ENCODE results near the gene LZTS3. TPM values are rescaled to one million over a fixed set of nuclear protein-coding genes. Genes with fewer than 3 reads are reported as not detected.

The LZTS3 gene
- total and polyA plus RNA-seq, 2 of the 13 experiments (the other 11 are each of a cell fraction or from before 2014, with no cell fraction given), result 10.1 to 31.3 TPM

DNA sequence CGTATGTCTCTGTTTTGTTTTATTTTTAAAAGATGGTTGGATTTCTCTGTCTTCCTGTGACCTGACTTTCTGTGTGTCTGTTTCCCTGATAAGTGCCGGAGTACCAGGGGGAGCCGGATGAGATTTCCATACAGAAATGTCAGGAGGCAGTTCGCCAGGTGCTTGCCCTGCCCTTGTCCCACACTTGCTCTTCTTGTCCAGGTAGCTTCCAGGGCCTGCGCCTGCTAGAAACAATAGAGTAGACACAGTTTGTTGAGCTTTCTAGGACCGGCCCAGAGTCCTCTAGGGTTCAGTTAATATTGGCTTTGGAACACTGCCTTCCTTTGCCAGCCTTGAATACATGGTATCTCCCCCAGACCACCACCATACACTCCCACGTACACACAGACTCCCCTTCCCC lies 39.9 kb upstream of the LZTS3 start:
- Histone ChIP-seq H3K4me2 (ENCODE audit: low read depth, low read length) (no peak overlapping the region), H3K4me3 (replicated peaks in 1 of 3; ENCODE audit: insufficient read depth in 1 of 3, low read depth in 2 of 3, low read length in 3 of 3) (no peak overlapping the region), H4K20me1 (ENCODE audit: insufficient read depth, low read length) (no peaks in the 10 kb centered on the region), H3K9ac (ENCODE audit: insufficient read depth, low read depth, low read length) (no peak overlapping the region), H3K9me3 (ENCODE audit: low read length) (no peaks in the 10 kb centered on the region), H3K4me1 (ENCODE audit: insufficient read depth, low read length) (peaks cover 28% of the 10 kb centered on the region), H3K79me2 (ENCODE audit: insufficient read depth, low read length) (peaks cover 40% of the 10 kb centered on the region), H2AFZ (ENCODE audit: low read length) (no peak overlapping the region), H3K36me3 (replicated peaks in 1 of 2; ENCODE audit: control insufficient read depth in 1 of 2, insufficient read depth in 2 of 2, low read length in 2 of 2) (peaks cover 20 to 32% of the 10 kb centered on the region in 2 experiments), H3K27ac (ENCODE audit: extremely low read length, insufficient read depth, low read length) (no peak overlapping the region), H3K27me3 (ENCODE audit: control insufficient read depth in 1 of 2, insufficient read depth in 2 of 2, low read length in 2 of 2) (peaks cover 0 to 6% of the 10 kb centered on the region in 2 experiments; a peak in 1 of 5 replicates)
- no peak for FAIRE-seq
- POLR2A ChIA-PET, result interaction anchor here (1.0 to 9.7 kb wide), 3 partner anchors 9 to 35 kb away, joined by 3 to 149 read pairs (median 6); no protein-coding TSS in a partner anchor
- in situ Hi-C loops (cut with HindIII; ENCODE audit: extremely low pct_ligation_motif_present, low pct_unique_long_range_greater_than_20kb), result no loop called here
- intact Hi-C loops (cut with micrococcal nuclease; ENCODE audit: unreplicated experiment), result no loop called here
- TF ChIP-seq, protein P1, sequence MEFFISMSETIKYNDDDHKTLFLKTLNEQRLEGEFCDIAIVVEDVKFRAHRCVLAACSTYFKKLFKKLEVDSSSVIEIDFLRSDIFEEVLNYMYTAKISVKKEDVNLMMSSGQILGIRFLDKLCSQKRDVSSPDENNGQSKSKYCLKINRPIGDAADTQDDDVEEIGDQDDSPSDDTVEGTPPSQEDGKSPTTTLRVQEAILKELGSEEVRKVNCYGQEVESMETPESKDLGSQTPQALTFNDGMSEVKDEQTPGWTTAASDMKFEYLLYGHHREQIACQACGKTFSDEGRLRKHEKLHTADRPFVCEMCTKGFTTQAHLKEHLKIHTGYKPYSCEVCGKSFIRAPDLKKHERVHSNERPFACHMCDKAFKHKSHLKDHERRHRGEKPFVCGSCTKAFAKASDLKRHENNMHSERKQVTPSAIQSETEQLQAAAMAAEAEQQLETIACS (CRISPR knock-in tag; IDR thresholded peaks at IDR 0.05), result no peak
- TF ChIP-seq HNF4A (CRISPR knock-in tag; IDR thresholded peaks at IDR 0.05) (no peak), ZZZ3 (CRISPR knock-in tag; IDR thresholded peaks at IDR 0.05; ENCODE audit: borderline replicate concordance) (no peak), U2AF2 (IDR thresholded peaks at IDR 0.05; ENCODE audit: low read depth, low read length) (no peak), HCFC1 (IDR thresholded peaks at IDR 0.05; ENCODE audit: low read depth, low read length) (no peak)
- CTCF ChIA-PET (ENCODE audit: low intra/inter-chr PET ratio, low total read pairs), result no interaction called here
- ATAC-seq, result no peak
- DNase-seq (ENCODE audit: low spot score), result no peak
- BruUV-seq (replicated peaks), result no TSS peak
- WGBS (ENCODE audit: low lambda C conversion rate), result 97% methylated on average over 7 of the region's 7 CpGs

DNA sequence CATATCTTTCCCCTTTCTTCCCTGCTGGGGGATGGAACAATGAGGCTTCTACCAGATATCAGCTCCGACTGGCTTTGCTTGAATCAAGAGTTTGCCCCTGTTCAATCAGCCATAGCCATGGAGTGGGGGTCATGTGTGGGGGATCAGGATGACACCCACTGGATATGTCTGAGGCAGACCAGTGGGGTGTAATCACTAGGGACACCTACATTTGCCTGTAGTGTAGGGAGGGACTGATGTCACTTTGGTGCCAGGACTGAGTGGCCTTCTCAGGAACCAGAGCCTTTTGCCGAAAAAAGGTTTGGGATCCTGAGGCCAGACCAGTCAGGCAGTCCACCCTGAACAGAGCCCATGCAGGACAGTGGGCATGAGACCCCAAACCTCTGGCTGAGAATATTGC lies 37.0 kb upstream of the LZTS3 start:
- H3K4me1 ChIP-seq (ENCODE audit: insufficient read depth, low read length), result peaks cover 35% of the 10 kb centered on the region
- H2AFZ ChIP-seq (ENCODE audit: low read length), result no peak overlapping the region
- H3K79me2 ChIP-seq (ENCODE audit: insufficient read depth, low read length), result peaks cover 44% of the 10 kb centered on the region
- in situ Hi-C loops (cut with HindIII; ENCODE audit: extremely low pct_ligation_motif_present, low pct_unique_long_range_greater_than_20kb), result no loop called here
- intact Hi-C loops (cut with micrococcal nuclease; ENCODE audit: unreplicated experiment), result no loop called here
- peaks cover 16 to 21% of the 10 kb centered on the region in 2 experiments for H3K36me3 ChIP-seq (replicated peaks in 1 of 2; ENCODE audit: control insufficient read depth in 1 of 2, insufficient read depth in 2 of 2, low read length in 2 of 2)
- CTCF ChIA-PET (ENCODE audit: low intra/inter-chr PET ratio, low total read pairs), result no interaction called here
- POLR2A ChIA-PET, result interaction anchor here (0.6 to 9.7 kb wide), 11 partner anchors 11 to 683 kb away, joined by 3 to 149 read pairs (median 5); partner anchors contain the start of genes MRPS26 and SLC4A11
- 48% methylated on average over 2 of the region's 2 CpGs for WGBS (ENCODE audit: low lambda C conversion rate)
- peaks cover 0 to 6% of the 10 kb centered on the region in 2 experiments; a peak in 1 of 5 replicates for H3K27me3 ChIP-seq (ENCODE audit: control insufficient read depth in 1 of 2, insufficient read depth in 2 of 2, low read length in 2 of 2)
- DNase-seq (ENCODE audit: low spot score) (no peak), FAIRE-seq (no peak), ATAC-seq (peak; percentile 2; the same call in 2 of the 3 replicates)
- H3K4me3 ChIP-seq (replicated peaks in 1 of 3; ENCODE audit: insufficient read depth in 1 of 3, low read depth in 2 of 3, low read length in 3 of 3), result peak overlapping the region; percentile 89 to 99 (median 90)
- no TSS peak for BruUV-seq (replicated peaks)
- no peaks in the 10 kb centered on the region for H3K9me3 ChIP-seq (ENCODE audit: low read length)
- no peaks in the 10 kb centered on the region for H4K20me1 ChIP-seq (ENCODE audit: insufficient read depth, low read length)
- peak overlapping the region; percentile 75 for H3K27ac ChIP-seq (ENCODE audit: extremely low read length, insufficient read depth, low read length)
- H3K4me2 ChIP-seq (ENCODE audit: low read depth, low read length), result peak overlapping the region; percentile 99
- peak overlapping the region; percentile 94 for H3K9ac ChIP-seq (ENCODE audit: insufficient read depth, low read depth, low read length)
- TF ChIP-seq U2AF2 (IDR thresholded peaks at IDR 0.05; ENCODE audit: low read depth, low read length), result no peak
- TF ChIP-seq ZNF569 (CRISPR knock-in tag; IDR thresholded peaks at IDR 0.05; ENCODE audit: borderline replicate concordance), result no peak
- TF ChIP-seq, protein P2, sequence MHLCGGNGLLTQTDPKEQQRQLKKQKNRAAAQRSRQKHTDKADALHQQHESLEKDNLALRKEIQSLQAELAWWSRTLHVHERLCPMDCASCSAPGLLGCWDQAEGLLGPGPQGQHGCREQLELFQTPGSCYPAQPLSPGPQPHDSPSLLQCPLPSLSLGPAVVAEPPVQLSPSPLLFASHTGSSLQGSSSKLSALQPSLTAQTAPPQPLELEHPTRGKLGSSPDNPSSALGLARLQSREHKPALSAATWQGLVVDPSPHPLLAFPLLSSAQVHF (CRISPR knock-in tag; IDR thresholded peaks at IDR 0.05), result no peak
- 0 out of 2 replicates have a peak, but pooled peaks have one; percentile 42 for TF ChIP-seq ZNF737 (CRISPR knock-in tag; IDR thresholded peaks at IDR 0.05; ENCODE audit: borderline replicate concordance)
- 0 out of 2 replicates have a peak, but pooled peaks have one; percentile 18 for TF ChIP-seq SP2 (CRISPR knock-in tag; IDR thresholded peaks at IDR 0.05)
- no peak for TF ChIP-seq ZNF20 (CRISPR knock-in tag; IDR thresholded peaks at IDR 0.05)
- no peak for TF ChIP-seq GABPA (IDR thresholded peaks at IDR 0.05; ENCODE audit: low read depth, low read length)
- TF ChIP-seq GABPA (CRISPR knock-in tag; IDR thresholded peaks at IDR 0.05; ENCODE audit: low read depth), result no peak
- no peak for TF ChIP-seq ZNF776 (CRISPR knock-in tag; IDR thresholded peaks at IDR 0.05)
- 0 out of 2 replicates have a peak, but pooled peaks have one; percentile 49 for TF ChIP-seq ZNF567 (CRISPR knock-in tag; IDR thresholded peaks at IDR 0.05; ENCODE audit: borderline replicate concordance)
- TF ChIP-seq JUNB (CRISPR knock-in tag; IDR thresholded peaks at IDR 0.05; ENCODE audit: borderline replicate concordance), result no peak
- TF ChIP-seq, protein P3, sequence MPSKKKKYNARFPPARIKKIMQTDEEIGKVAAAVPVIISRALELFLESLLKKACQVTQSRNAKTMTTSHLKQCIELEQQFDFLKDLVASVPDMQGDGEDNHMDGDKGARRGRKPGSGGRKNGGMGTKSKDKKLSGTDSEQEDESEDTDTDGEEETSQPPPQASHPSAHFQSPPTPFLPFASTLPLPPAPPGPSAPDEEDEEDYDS (CRISPR knock-in tag; IDR thresholded peaks at IDR 0.05), result no peak
- no peak for TF ChIP-seq ZBTB38 (CRISPR knock-in tag; IDR thresholded peaks at IDR 0.05)
